ENCODE measurements around the gene FAP. TPM values are rescaled to one million over a fixed set of nuclear protein-coding genes. Genes with fewer than 3 reads are reported as not detected.

The FAP gene, protein sequence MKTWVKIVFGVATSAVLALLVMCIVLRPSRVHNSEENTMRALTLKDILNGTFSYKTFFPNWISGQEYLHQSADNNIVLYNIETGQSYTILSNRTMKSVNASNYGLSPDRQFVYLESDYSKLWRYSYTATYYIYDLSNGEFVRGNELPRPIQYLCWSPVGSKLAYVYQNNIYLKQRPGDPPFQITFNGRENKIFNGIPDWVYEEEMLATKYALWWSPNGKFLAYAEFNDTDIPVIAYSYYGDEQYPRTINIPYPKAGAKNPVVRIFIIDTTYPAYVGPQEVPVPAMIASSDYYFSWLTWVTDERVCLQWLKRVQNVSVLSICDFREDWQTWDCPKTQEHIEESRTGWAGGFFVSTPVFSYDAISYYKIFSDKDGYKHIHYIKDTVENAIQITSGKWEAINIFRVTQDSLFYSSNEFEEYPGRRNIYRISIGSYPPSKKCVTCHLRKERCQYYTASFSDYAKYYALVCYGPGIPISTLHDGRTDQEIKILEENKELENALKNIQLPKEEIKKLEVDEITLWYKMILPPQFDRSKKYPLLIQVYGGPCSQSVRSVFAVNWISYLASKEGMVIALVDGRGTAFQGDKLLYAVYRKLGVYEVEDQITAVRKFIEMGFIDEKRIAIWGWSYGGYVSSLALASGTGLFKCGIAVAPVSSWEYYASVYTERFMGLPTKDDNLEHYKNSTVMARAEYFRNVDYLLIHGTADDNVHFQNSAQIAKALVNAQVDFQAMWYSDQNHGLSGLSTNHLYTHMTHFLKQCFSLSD
- 2.3 TPM for total RNA-seq

DNA sequence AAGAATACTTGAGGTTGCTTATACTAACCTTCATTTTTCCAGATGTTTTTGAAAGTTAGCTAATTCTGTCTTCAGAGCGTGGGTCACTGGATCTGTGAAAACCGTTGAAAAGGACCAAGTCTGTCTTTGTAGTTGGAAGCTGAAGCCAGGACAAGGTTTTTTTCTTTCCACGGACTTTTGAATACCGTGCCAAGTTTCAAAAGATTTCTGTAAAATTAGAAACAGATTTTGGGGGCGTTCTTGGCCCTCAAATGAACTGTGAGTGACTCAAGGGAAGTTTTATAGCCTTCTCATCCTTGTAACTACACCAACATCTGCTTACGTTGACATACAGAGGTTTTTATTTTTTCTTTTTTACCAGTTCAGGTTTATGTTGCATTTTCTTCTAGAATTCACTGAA, at the start of gene FAP:
FAP (minus strand) TSS at position 152 of the 400 bp plus-strand sequence; CDS start at position 34, 118 bp downstream.

DNA sequence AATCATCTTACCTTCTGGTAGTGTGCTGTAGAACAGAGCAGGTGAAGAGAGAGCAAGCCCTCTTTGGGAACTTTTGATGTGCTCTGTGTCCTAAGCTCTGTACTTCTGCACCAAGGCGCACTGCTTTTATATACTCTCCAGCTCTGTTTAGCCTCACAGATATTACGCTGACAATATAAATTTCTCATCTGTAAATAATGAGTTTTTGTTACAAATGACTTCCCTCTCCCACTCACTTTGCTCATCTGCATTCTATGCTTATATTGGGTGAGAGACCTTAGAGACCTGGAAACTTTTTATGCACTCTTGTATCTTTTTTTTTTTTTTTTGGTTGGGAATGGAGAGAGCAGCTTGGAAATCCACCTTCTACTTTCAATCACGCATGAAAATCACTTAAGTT, 91.1 kb downstream of the FAP start, which contains the start of gene GCG:
GCG (minus strand) TSS at position 101 of the 400 bp plus-strand sequence. CDS start 3,069 bp downstream, outside the sequence.

Other genes with a start within 250 kb of the FAP start
- gene DPP4, start 169.2 kb downstream of the FAP start, total RNA-seq = 0.46 TPM
- gene GCG, start 91.2 kb downstream of the FAP start, total RNA-seq = not detected
- 4.8 TPM for gene IFIH1, start 75.2 kb upstream of the FAP start, total RNA-seq
- gene GCA, start 100.7 kb upstream of the FAP start, total RNA-seq = 28.1 TPM

Data from diencephalon (tissue), 1 donor.